Lower lobe of right lung (tissue), 2 donors: Measurements from ENCODE around the gene DAB1. TPM values are rescaled to one million over a fixed set of nuclear protein-coding genes. Genes with fewer than 3 reads are reported as not detected.
A peak's percentile ranks its signal among the peaks of the same experiment; 100 is the strongest.

Source experiments
- ATAC-seq, 2 donors: fragments of 200-7000 bp; cut with Tn5 transposase; one replicate each; pipeline ENCODE4 v1.9.1; 2020 to 2022; ENCODE audit warnings: mild to moderate bottlenecking in 2 of 2, moderate library complexity in 2 of 2
- DNase-seq: peaks from one replicate; pipeline ENCODE4 v3.0.0-alpha.2; 2020
- H3K27ac ChIP-seq: fragments of 200-600 bp; one replicate; pipeline ENCODE4 v1.8.0; 2022
- H3K27me3 ChIP-seq: fragments of 200-600 bp; one replicate; pipeline ENCODE4 v1.8.0; 2022; ENCODE audit warnings: low read depth
- H3K36me3 ChIP-seq: fragments of 200-600 bp; one replicate; pipeline ENCODE4 v1.8.0; 2022; ENCODE audit warnings: mild to moderate bottlenecking
- H3K4me1 ChIP-seq: fragments of 200-600 bp; one replicate; pipeline ENCODE4 v1.8.0; 2022
- H3K4me3 ChIP-seq: fragments of 200-600 bp; one replicate; pipeline ENCODE4 v1.8.0; 2022; ENCODE audit warnings: mild to moderate bottlenecking
- H3K9me3 ChIP-seq: fragments of 200-600 bp; one replicate; pipeline ENCODE4 v1.8.0; 2022
- intact Hi-C: fragments of 100-400 bp; cut with DNase I; formaldehyde crosslinking; loops from one replicate; pipeline ENCODE4 v1.11.0; 2022
- total RNA-seq: library from RNA; stranded (reverse); fragmentation: NEBNext Ultra II Directional; extraction: Animal tissue kit (Norgen Biotek cat#: 25700); gene quantifications from one replicate; pipeline ENCODE4 v1.2.1, GENCODE V29; 2021
- TF ChIP-seq, protein P1 (sequence below): fragments of 200-600 bp; IDR thresholded peaks from one replicate; pipeline ENCODE4 v1.8.0; 2022; ENCODE audit warnings: antibody characterized with exemption, mild to moderate bottlenecking
- donor health status: DM: no; HTN: yes; CAD: no; lungs with severe emphysema.

DAB1 gene
- total RNA-seq, 1 donor from 2014 or later: 1.9 TPM

DNA sequence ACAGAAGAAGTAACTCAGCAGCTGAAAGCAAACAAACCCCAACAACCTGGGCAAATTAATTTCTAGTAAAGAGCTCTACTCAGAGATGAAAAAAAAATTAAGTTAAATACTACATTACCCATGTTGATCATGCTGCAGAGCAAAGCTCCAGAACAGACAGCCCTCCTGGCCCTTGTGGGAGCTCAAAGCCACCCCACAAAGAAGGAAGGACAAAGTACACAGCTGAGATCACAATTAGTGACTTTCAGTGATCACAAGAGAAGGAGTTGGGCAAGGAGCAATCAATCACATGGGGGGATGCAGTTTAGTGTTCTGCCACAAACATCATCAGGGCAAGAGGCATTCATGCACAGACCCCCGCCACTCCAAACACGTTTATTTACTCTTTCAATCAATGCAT, 114.2 kb downstream of the DAB1 start:
- Histone ChIP-seq H3K27me3 (no peaks in the 10 kb centered on the region), H3K27ac (no peak overlapping the region), H3K36me3 (no peaks in the 10 kb centered on the region), H3K9me3 (no peaks in the 10 kb centered on the region), H3K4me1 (no peaks in the 10 kb centered on the region), H3K4me3 (no peak overlapping the region)
- DNase-seq: no peak
- ATAC-seq: no peak
- intact Hi-C loops: no loop called here
- TF ChIP-seq, protein P1, sequence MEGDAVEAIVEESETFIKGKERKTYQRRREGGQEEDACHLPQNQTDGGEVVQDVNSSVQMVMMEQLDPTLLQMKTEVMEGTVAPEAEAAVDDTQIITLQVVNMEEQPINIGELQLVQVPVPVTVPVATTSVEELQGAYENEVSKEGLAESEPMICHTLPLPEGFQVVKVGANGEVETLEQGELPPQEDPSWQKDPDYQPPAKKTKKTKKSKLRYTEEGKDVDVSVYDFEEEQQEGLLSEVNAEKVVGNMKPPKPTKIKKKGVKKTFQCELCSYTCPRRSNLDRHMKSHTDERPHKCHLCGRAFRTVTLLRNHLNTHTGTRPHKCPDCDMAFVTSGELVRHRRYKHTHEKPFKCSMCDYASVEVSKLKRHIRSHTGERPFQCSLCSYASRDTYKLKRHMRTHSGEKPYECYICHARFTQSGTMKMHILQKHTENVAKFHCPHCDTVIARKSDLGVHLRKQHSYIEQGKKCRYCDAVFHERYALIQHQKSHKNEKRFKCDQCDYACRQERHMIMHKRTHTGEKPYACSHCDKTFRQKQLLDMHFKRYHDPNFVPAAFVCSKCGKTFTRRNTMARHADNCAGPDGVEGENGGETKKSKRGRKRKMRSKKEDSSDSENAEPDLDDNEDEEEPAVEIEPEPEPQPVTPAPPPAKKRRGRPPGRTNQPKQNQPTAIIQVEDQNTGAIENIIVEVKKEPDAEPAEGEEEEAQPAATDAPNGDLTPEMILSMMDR: no peak

DNA sequence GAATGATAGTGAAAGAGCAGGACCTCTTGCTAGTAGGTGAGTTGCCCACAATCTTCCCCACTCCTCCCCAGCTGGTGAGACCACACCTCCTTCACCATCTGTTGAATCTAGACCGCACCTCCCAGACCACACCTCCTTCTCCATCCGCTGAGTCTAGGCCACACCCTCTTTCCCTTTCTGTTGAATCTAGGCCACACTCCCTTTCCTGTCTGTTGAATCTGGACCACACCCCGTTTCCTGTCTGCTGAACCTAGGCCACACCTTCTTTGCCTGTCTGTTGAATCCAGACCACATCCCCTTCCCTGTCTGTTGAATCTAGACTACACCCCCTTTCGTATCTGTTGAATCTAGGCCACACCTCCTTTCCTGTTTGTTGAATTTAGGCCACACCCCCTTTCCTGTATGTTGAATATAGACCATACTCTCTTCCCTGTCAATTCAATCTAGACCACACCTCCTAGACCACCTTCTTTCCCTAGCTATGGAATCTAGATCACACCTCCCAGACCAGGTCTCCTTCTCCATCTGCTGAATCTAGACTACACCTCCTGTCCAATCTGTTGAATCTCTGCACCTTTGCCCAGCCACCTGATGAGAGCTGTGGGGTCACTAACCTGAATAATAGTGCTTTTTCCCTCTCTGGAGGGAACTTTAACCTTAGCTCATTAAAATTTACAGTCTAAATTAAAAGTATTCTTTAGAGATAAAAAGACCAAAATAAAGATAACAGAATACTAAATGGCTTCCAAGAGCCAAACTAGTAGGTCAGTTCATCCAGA, 116.3 kb downstream of the DAB1 start:
- no peak overlapping the region for H3K27ac ChIP-seq
- no peaks in the 10 kb centered on the region for H3K9me3 ChIP-seq
- no peak overlapping the region for H3K4me3 ChIP-seq
- intact Hi-C loops: no loop called here
- H3K4me1 ChIP-seq: no peaks in the 10 kb centered on the region
- peak in 1 of 2 donors; percentile 64 for ATAC-seq
- TF ChIP-seq, protein P1: no peak
- no peaks in the 10 kb centered on the region for H3K27me3 ChIP-seq
- H3K36me3 ChIP-seq: no peaks in the 10 kb centered on the region
- DNase-seq: no peak

DNA sequence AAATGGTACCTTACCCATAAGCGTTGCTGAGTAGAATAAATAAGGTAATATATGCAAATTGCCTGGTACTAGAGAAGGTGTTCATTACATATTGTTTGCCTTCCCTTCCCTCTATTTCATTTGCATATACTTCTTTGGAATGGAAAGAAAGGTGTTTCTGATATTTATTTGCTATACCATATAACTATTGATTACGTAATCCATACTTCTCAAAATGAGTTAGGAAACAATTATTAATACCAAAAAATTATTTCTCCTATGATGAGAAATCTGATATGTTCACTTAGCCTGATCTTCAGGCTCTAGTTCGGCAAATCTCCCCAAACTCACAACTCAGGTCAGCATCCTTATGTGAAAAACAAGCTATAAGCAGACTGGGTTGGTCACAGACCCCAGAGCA, 119.3 kb downstream of the DAB1 start:
- H3K27ac ChIP-seq: no peak overlapping the region

DNA sequence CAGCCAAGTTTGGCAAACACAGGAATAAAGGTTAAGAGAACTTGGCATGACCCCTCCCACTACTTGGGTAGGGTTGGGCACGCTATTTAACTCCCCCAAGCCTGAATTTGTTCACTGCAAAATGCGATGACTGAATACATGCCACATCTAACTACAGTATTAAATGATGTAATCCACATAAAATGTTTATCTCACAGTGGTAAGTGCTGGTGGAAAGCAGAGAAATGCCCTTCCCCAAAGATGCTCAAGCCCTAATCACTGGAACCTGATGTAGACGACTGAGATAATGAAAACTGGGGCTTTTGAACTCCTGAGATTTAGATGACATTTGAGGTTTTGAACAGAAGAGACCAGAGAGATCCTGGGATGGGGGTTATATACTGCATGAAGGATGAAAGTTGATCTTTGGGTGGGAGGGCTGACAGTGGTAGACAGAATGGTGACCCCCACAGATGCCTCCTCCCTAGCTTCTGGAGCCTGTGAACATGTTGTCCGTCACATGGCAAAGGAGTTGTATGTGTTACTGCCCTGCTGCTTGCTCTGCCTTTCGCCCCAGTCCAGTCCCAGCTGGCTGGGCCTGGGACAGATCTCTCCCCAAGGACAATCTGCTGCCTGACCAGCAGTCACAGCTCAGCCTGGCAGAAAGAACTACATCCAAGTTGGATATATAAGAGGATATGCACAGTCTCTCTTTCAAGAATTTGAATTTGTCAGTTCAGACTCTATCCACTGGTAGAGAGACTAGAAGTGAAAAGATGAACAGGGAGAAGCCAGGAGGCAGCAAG, 120.9 kb downstream of the DAB1 start:
- ATAC-seq (no peak), DNase-seq (no peak)
- H3K9me3 ChIP-seq: no peaks in the 10 kb centered on the region
- H3K4me3 ChIP-seq: no peak overlapping the region
- TF ChIP-seq, protein P1: no peak
- H3K4me1 ChIP-seq: no peaks in the 10 kb centered on the region
- H3K27me3 ChIP-seq: no peaks in the 10 kb centered on the region
- no peaks in the 10 kb centered on the region for H3K36me3 ChIP-seq
- H3K27ac ChIP-seq: no peak overlapping the region
- intact Hi-C loops: no loop called here

More for the DNA sequence above, 119.3 kb downstream of the DAB1 start:
- no peak for ATAC-seq
- no peaks in the 10 kb centered on the region for H3K4me1 ChIP-seq
- intact Hi-C loops: no loop called here
- no peaks in the 10 kb centered on the region for H3K27me3 ChIP-seq
- DNase-seq: no peak
- H3K9me3 ChIP-seq: no peaks in the 10 kb centered on the region
- TF ChIP-seq, protein P1: no peak
- H3K36me3 ChIP-seq: no peaks in the 10 kb centered on the region
- H3K4me3 ChIP-seq: no peak overlapping the region

DNA sequence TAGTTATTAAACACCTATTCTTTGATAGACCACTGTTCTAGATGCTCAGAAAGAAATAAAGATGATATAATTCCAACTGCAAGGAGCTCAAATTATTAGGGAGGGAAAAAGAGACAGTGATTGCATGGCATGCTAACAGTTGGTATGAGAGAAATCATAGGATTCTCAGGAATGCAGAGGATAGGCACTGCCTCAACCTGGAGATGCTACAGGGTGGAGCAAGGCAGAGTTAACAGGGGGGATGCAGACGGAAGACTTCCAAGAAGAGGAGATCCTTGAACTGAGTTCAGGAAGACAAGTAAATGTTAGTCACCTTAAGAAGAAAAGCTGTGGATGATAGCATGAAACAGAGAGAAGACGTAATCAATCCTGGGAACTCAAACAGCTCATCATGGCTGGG, 123.7 kb downstream of the DAB1 start:
- H3K9me3 ChIP-seq: no peaks in the 10 kb centered on the region
- no peaks in the 10 kb centered on the region for H3K27me3 ChIP-seq
- no peaks in the 10 kb centered on the region for H3K4me1 ChIP-seq
- TF ChIP-seq, protein P1: no peak
- no peak overlapping the region for H3K4me3 ChIP-seq
- ATAC-seq: no peak
- intact Hi-C loops: no loop called here
- no peak for DNase-seq
- H3K27ac ChIP-seq: no peak overlapping the region
- no peaks in the 10 kb centered on the region for H3K36me3 ChIP-seq
